SK-N-SH treated with all-trans-retinoic acid at 6 μM for 48 hours (cell line): ENCODE measurements around the gene ANO6.
"Not testable (repeated sequence)": the region's sequence is repeated elsewhere in the genome, so short reads cannot be mapped to it uniquely, and the experiment has no call there.

ENCODE experiments used
- ATAC-seq: fragments of 200-7000 bp; cut with Tn5 transposase; 3 replicates; pipeline ENCODE4 v1.9.1; 2020; ENCODE audit warnings: mild to moderate bottlenecking, moderate library complexity
- ARNTL ChIP-seq: fragments of 450-650 bp; formaldehyde crosslinking; IDR thresholded peaks from 2 replicates; pipeline ENCODE4 v1.5.0; 2020; ENCODE audit warnings: low read depth, mild to moderate bottlenecking, moderate library complexity, borderline replicate concordance
- BACH2 ChIP-seq: fragments of 250-450 bp; sonication (Bioruptor Pico); IDR thresholded peaks from 2 replicates; pipeline ENCODE4 v1.9.0; 2021; ENCODE audit warnings: mild to moderate bottlenecking, borderline replicate concordance
- CREB5 ChIP-seq: fragments of 250-450 bp; sonication (Bioruptor Pico); IDR thresholded peaks from 2 replicates; pipeline ENCODE4 v1.5.1; 2020; ENCODE audit warnings: low read depth, mild to moderate bottlenecking, moderate library complexity
- CSDC2 ChIP-seq: fragments of 250-450 bp; sonication (Bioruptor Pico); IDR thresholded peaks from 2 replicates; pipeline ENCODE4 v1.5.0; 2020; ENCODE audit warnings: mild to moderate bottlenecking, moderate library complexity
- CSRNP3 ChIP-seq: fragments of 250-450 bp; sonication (Bioruptor Pico); IDR thresholded peaks from 2 replicates; pipeline ENCODE4 v1.5.1; 2021; ENCODE audit warnings: mild to moderate bottlenecking, moderate library complexity
- ESRRG ChIP-seq: fragments of 250-450 bp; sonication (Bioruptor Pico); IDR thresholded peaks from 2 replicates; pipeline ENCODE4 v1.6.1; 2021; ENCODE audit warnings: mild to moderate bottlenecking
- GLIS3 ChIP-seq: fragments of 250-450 bp; sonication (Bioruptor Pico); IDR thresholded peaks from 2 replicates; pipeline ENCODE4 v1.5.0; 2020; ENCODE audit warnings: mild to moderate bottlenecking, moderate library complexity
- ISL1 ChIP-seq: fragments of 250-450 bp; sonication (Bioruptor Pico); IDR thresholded peaks from 2 replicates; pipeline ENCODE4 v2.1.2; 2022; ENCODE audit warnings: mild to moderate bottlenecking, moderate library complexity
- OSR1 ChIP-seq: fragments of 250-450 bp; sonication (Bioruptor Pico); IDR thresholded peaks from 2 replicates; pipeline ENCODE4 v1.8.0; 2022; ENCODE audit warnings: moderate library complexity, mild to moderate bottlenecking, inconsistent platforms
- POU6F1 ChIP-seq: fragments of 250-450 bp; sonication (Bioruptor Pico); IDR thresholded peaks from 2 replicates; pipeline ENCODE4 v1.8.0; 2021; ENCODE audit warnings: low read depth, mild to moderate bottlenecking, moderate library complexity, borderline replicate concordance
- PPARA ChIP-seq: fragments of 250-450 bp; sonication (Bioruptor Pico); IDR thresholded peaks from 2 replicates; pipeline ENCODE4 v1.5.0; 2020; ENCODE audit warnings: mild to moderate bottlenecking, borderline replicate concordance
- TCF4 ChIP-seq: fragments of 250-450 bp; sonication (Bioruptor Pico); IDR thresholded peaks from 2 replicates; pipeline ENCODE4 v1.8.0; 2021; ENCODE audit warnings: mild to moderate bottlenecking, moderate library complexity, borderline replicate concordance
- TOX ChIP-seq: fragments of 250-450 bp; sonication (Bioruptor Pico); IDR thresholded peaks from 2 replicates; pipeline ENCODE4 v1.8.0; 2021; ENCODE audit warnings: mild to moderate bottlenecking, moderate library complexity, borderline replicate concordance
- TSHZ2 ChIP-seq: fragments of 250-450 bp; sonication (Bioruptor Pico); IDR thresholded peaks from 2 replicates; pipeline ENCODE4 v1.5.0; 2020; ENCODE audit warnings: mild to moderate bottlenecking, moderate library complexity
- ZC3H10 ChIP-seq: fragments of 250-450 bp; sonication (Bioruptor Pico); IDR thresholded peaks from 2 replicates; pipeline ENCODE4 v1.5.1; 2021; ENCODE audit warnings: mild to moderate bottlenecking, moderate library complexity
- ZFP3 ChIP-seq: fragments of 250-450 bp; sonication (Bioruptor Pico); IDR thresholded peaks from 2 replicates; pipeline ENCODE4 v1.5.0; 2020; ENCODE audit warnings: mild to moderate bottlenecking, moderate library complexity
- ZFP30 ChIP-seq: fragments of 450-650 bp; formaldehyde crosslinking; IDR thresholded peaks from 2 replicates; pipeline ENCODE4 v1.5.0; 2022; ENCODE audit warnings: mild to moderate bottlenecking, moderate library complexity
- ZNF565 ChIP-seq: fragments of 450-650 bp; formaldehyde crosslinking; conservative IDR thresholded peaks from 2 replicates; pipeline ENCODE4 v1.5.0; 2020; ENCODE audit warnings: low read depth, mild to moderate bottlenecking, moderate library complexity
- ZNF70 ChIP-seq: fragments of 450-650 bp; formaldehyde crosslinking; IDR thresholded peaks from 2 replicates; pipeline ENCODE4 v1.5.0; 2020; ENCODE audit warnings: mild to moderate bottlenecking, moderate library complexity
- ZNF8 ChIP-seq: fragments of 450-650 bp; formaldehyde crosslinking; IDR thresholded peaks from 2 replicates; pipeline ENCODE4 v1.5.0; 2020; ENCODE audit warnings: mild to moderate bottlenecking, moderate library complexity
- TF ChIP-seq, protein P1 (sequence below): fragments of 250-450 bp; sonication (Bioruptor Pico); IDR thresholded peaks from 2 replicates; pipeline ENCODE4 v1.8.0; 2020; ENCODE audit warnings: mild to moderate bottlenecking, moderate library complexity, borderline replicate concordance

Gene ANO6

DNA sequence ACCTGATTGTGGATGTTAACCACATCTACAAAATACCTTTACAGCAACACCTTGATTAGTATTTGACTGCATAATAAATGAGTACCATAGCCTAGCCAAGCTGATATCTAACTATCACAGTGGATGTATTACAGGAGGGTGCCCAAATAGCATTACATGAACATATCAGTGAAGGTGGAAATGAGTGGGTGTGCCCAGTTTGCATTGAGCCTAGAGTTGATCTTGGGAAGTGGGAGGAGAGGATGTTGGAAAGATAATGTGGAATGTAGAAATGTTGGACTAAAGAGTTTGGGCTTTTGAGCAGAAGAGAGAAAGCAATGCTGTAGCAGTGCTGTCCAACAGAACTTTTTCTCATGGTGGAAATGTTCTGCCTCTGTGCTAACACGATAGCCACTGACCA lies 98.9 kb downstream of the ANO6 start:
- no peak for ATAC-seq
- TF ChIP-seq, protein P1, sequence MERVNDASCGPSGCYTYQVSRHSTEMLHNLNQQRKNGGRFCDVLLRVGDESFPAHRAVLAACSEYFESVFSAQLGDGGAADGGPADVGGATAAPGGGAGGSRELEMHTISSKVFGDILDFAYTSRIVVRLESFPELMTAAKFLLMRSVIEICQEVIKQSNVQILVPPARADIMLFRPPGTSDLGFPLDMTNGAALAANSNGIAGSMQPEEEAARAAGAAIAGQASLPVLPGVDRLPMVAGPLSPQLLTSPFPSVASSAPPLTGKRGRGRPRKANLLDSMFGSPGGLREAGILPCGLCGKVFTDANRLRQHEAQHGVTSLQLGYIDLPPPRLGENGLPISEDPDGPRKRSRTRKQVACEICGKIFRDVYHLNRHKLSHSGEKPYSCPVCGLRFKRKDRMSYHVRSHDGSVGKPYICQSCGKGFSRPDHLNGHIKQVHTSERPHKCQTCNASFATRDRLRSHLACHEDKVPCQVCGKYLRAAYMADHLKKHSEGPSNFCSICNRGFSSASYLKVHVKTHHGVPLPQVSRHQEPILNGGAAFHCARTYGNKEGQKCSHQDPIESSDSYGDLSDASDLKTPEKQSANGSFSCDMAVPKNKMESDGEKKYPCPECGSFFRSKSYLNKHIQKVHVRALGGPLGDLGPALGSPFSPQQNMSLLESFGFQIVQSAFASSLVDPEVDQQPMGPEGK (CRISPR knock-in tag) = no peak
- no peak for TF ChIP-seq ZC3H10 (CRISPR knock-in tag)
- no peak for TF ChIP-seq GLIS3 (CRISPR knock-in tag)
- no peak for TF ChIP-seq PPARA (CRISPR knock-in tag)
- TF ChIP-seq ARNTL (CRISPR knock-in tag) = no peak
- no peak for TF ChIP-seq OSR1 (CRISPR knock-in tag)
- no peak for TF ChIP-seq ESRRG
- no peak for TF ChIP-seq TCF4 (CRISPR knock-in tag)
- TF ChIP-seq TOX (CRISPR knock-in tag) = no peak
- TF ChIP-seq ISL1 (CRISPR knock-in tag) = no peak
- TF ChIP-seq TSHZ2 (CRISPR knock-in tag) = no peak
- no peak for TF ChIP-seq CSDC2 (CRISPR knock-in tag)
- TF ChIP-seq ZFP30 = no peak
- TF ChIP-seq BACH2 (CRISPR knock-in tag) = no peak
- no peak for TF ChIP-seq ZFP3 (CRISPR knock-in tag)

DNA sequence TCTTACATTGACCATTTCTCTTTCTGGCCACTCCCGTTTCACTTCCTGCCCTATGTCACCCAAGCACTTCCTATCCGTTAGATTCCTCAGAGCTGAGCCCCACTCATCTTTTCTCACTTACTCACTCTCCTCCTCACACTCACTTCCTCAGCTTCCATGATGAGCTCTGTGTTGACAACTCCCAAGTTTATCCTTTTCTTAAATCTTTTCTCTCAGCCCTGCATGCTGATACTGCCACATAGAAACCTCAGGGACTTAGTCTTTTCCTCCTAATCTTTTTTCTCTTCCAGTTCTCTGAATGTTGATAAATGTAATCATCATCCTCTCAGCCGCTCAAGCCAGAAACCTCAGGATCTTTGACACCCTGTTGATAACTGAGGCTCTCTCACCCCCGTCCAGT lies 99.6 kb downstream of the ANO6 start:
- no peak for TF ChIP-seq BACH2 (CRISPR knock-in tag)
- no peak for TF ChIP-seq ESRRG
- no peak for TF ChIP-seq ZFP3 (CRISPR knock-in tag)
- no peak for TF ChIP-seq ZNF8 (CRISPR knock-in tag)
- no peak for TF ChIP-seq ARNTL (CRISPR knock-in tag)
- TF ChIP-seq TOX (CRISPR knock-in tag) = no peak
- no peak for TF ChIP-seq ZNF565 (CRISPR knock-in tag)
- TF ChIP-seq CSDC2 (CRISPR knock-in tag) = no peak
- no peak for TF ChIP-seq PPARA (CRISPR knock-in tag)
- no peak for TF ChIP-seq OSR1 (CRISPR knock-in tag)
- TF ChIP-seq ZNF70 (CRISPR knock-in tag) = no peak
- TF ChIP-seq POU6F1 = no peak
- TF ChIP-seq, protein P1 (CRISPR knock-in tag) = no peak
- no peak for TF ChIP-seq CSRNP3
- no peak for TF ChIP-seq CREB5 (CRISPR knock-in tag)
- TF ChIP-seq ZC3H10 (CRISPR knock-in tag) = no peak
- ATAC-seq = no peak

DNA sequence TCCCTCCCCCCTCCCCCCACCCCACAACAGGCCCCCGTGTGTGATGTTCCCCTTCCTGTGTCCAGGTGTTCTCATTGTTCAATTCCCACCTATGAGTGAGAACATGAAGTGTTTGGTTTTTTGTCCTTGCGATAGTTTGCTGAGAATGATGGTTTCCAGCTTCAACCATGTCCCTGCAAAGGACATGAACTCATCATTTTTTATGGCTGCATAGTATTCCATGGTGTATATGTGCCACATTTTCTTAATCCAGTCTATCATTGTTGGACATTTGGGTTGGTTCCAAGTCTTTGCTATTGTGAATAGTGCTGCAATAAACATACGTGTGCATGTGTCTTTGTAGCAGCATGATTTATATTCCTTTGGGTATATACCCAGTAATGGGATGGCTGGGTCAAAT lies 101.4 kb downstream of the ANO6 start:
- not testable (repeated sequence) for ATAC-seq
